AG04450 (cell line): ENCODE measurements around the gene CLIC2. TPM values are rescaled to one million over a fixed set of nuclear protein-coding genes. Genes with fewer than 3 reads are reported as not detected.
"Not testable (repeated sequence)": the region's sequence is repeated elsewhere in the genome, so short reads cannot be mapped to it uniquely, and the experiment has no call there.

ENCODE experiments used
- CTCF ChIA-PET: fragments of 300-600, 350-600 bp; formaldehyde crosslinking; extraction: SDS; loops from one replicate; lab custom pipeline; 2022; ENCODE audit warnings: antibody characterized with exemption, inconsistent platforms; lab: Charles Lee
- POLR2A ChIA-PET: fragments of 350-600 bp; formaldehyde crosslinking; extraction: SDS; loops from one replicate; lab custom pipeline; 2021; ENCODE audit warnings: antibody characterized with exemption, inconsistent platforms; lab: Yijun Ruan, JAX
- DNase-seq: peaks from one replicate; pipeline ENCODE4 v3.0.0-alpha.2; 2011; ENCODE audit warnings: low read depth, low spot score
- H3K27ac ChIP-seq: one replicate; pipeline ENCODE4 v1.5.1; 2012; ENCODE audit warnings: low read depth, low read length, control low read depth
- H3K27me3 ChIP-seq: one replicate; pipeline ENCODE4 v1.6.0; 2012; ENCODE audit warnings: low read length; ENCODE audit not compliant: control insufficient read depth, insufficient read depth
- H3K4me3 ChIP-seq: 2 replicates; pipeline ENCODE4 v1.5.1; 2011; ENCODE audit warnings: mild to moderate bottlenecking, low read depth, low read length, control low read depth
- H3K9me3 ChIP-seq: 2 replicates; pipeline ENCODE4 v1.5.1; 2012; ENCODE audit warnings: low read length; ENCODE audit not compliant: control insufficient read depth, insufficient read depth
- polyA plus RNA-seq: library from polyadenylated mRNA; depleted of rRNA; stranded (reverse); fragments of >200 nt; gene quantifications from 2 replicates; pipeline ENCODE4 v1.2.3, GENCODE V29; 2011
- TF ChIP-seq, protein P1 (sequence below): IDR thresholded peaks from 2 replicates; pipeline ENCODE4 v1.5.1; 2011; ENCODE audit warnings: low read depth, low read length, control low read depth, inconsistent platforms

The CLIC2 gene
- polyA plus RNA-seq, 1 experiment, result 1.2 TPM

DNA sequence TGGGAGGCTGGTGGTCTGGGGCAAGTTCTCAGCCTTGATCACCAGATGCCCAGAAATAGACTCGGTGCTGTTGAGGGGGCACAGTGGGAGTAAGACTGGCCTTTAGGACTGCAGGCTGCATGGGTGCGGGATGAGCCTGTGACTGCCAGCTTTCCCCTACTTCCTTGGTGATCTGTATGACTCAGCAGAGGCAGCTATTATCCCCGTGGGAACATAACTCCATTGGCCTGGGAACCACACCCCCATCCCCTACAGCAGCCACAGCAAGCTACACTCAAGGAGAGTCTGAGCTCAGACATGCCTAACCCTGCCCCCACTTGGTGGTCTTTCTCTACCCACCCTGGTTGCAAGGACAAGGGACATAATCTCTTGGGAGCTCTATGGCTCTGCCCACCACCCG, 20.6 kb downstream of the CLIC2 start:
- TF ChIP-seq, protein P1, sequence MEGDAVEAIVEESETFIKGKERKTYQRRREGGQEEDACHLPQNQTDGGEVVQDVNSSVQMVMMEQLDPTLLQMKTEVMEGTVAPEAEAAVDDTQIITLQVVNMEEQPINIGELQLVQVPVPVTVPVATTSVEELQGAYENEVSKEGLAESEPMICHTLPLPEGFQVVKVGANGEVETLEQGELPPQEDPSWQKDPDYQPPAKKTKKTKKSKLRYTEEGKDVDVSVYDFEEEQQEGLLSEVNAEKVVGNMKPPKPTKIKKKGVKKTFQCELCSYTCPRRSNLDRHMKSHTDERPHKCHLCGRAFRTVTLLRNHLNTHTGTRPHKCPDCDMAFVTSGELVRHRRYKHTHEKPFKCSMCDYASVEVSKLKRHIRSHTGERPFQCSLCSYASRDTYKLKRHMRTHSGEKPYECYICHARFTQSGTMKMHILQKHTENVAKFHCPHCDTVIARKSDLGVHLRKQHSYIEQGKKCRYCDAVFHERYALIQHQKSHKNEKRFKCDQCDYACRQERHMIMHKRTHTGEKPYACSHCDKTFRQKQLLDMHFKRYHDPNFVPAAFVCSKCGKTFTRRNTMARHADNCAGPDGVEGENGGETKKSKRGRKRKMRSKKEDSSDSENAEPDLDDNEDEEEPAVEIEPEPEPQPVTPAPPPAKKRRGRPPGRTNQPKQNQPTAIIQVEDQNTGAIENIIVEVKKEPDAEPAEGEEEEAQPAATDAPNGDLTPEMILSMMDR, result no peak
- ChIA-PET POLR2A (no interaction called here), CTCF (no interaction called here)
- H3K27me3 ChIP-seq, result no peaks in the 10 kb centered on the region
- no peaks in the 10 kb centered on the region for H3K9me3 ChIP-seq
- no peak overlapping the region for H3K27ac ChIP-seq
- no peak overlapping the region for H3K4me3 ChIP-seq
- DNase-seq, result no peak

DNA sequence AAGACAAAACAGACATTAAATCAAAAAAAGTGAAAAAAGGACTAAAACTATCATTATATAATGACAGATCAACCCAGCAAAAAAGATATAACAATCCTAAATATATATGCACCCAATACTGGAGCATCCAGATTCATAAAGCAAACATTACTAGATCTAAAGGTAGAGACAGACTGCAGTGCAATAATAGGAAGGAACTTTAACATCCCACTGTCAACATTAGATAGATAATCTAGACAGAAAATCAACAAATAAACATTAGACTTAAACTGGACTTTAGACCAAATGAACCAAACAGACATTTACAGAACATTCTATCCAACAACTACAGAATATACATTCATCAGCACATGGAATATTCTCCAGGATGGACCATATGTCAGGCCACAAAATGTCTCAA, 40.6 kb downstream of the CLIC2 start:
- TF ChIP-seq, protein P1, result no peak
- no peak overlapping the region for H3K4me3 ChIP-seq
- POLR2A ChIA-PET, result no interaction called here
- no peaks in the 10 kb centered on the region for H3K9me3 ChIP-seq
- H3K27ac ChIP-seq, result no peak overlapping the region
- no peaks in the 10 kb centered on the region for H3K27me3 ChIP-seq
- CTCF ChIA-PET, result no interaction called here
- DNase-seq, result no peak

DNA sequence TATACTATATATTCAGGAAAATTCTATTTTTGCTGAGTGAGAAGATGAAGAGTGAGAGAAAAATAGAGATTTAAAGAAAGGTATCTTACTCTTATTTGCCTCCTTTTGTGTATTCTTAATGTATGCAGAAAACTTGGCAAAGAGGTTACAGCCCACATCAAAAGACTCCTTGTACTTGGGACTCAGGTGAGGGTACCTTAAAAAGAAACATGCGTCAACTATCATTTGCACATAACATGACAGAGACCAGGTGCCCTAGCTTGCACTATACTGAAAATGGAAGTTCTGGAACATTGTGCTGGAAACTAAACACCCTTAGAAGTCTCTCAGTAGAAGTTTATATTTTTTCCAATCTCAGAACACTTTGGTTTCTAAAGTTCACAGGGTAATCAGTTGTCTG, 54.5 kb downstream of the CLIC2 start:
- DNase-seq, result no peak
- Histone ChIP-seq H3K9me3 (no peaks in the 10 kb centered on the region), H3K27me3 (no peaks in the 10 kb centered on the region), H3K27ac (no peak overlapping the region), H3K4me3 (no peak overlapping the region)
- TF ChIP-seq, protein P1, result no peak
- ChIA-PET CTCF (no interaction called here), POLR2A (no interaction called here)

DNA sequence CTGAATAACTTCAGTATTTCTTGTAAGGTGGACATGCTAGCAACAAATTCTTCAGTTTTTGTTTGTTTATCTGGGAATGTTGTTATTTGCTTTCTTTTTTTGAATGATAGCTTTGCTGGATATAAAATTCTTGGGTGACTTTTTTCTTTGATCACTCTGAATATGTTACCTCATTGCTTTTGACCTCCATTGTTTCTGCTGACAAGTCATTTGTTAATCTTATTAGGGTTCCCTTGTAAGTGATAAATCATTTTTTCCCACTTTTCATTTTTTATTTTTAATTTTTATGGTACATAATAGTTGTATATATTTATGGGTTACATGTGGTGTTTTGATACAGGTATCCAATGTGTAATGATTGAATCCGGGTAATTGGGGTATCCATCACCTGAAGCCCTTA, 63.4 kb downstream of the CLIC2 start:
- POLR2A ChIA-PET, result no interaction called here
- no peak overlapping the region for H3K4me3 ChIP-seq
- H3K27ac ChIP-seq, result no peak overlapping the region
- H3K27me3 ChIP-seq, result no peaks in the 10 kb centered on the region
- no peaks in the 10 kb centered on the region for H3K9me3 ChIP-seq
- no peak for DNase-seq
- TF ChIP-seq, protein P1, result no peak
- CTCF ChIA-PET, result no interaction called here

DNA sequence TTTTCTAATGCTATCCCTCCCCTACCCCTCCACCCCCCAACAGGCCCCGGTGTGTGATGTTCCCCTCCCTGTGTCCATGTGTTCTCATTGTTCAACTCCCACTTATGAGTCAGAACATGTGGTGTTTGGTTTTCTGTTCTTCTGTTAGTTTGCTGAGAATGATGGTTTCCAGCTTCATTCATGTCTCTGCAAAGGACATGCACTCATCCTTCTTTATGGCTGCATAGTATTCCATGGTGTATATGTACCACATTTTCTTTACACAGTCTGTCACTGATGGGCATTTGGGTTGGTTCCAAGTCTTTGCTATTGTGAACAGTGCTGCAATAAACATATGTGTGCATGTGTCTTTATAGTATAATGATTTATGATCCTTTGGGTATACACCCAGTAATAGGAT, 66.4 kb downstream of the CLIC2 start:
- CTCF ChIA-PET, POLR2A ChIA-PET, H3K27ac ChIP-seq, H3K27me3 ChIP-seq, H3K4me3 ChIP-seq, H3K9me3 ChIP-seq, DNase-seq: not testable (repeated sequence)

DNA sequence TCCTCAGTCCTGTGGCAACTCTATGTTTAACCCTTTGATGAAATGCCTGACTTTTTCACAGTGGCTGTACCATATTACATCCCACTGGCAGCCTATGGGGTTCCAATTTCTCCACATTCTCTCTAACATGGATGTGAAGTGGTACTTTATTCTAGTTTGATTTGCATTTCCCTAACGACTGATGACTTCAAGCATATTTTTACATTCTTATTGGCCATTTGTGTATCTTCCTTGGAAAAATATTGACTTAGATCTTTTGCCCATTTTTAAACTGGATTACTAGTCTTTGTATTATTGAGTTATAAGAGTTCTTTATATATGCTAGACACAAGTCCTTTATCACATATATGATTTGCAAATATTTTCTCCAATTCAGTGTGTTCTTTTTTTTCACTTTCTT, 68.0 kb downstream of the CLIC2 start:
- no peaks in the 10 kb centered on the region for H3K27me3 ChIP-seq
- ChIA-PET POLR2A (no interaction called here), CTCF (no interaction called here)
- DNase-seq, result no peak
- H3K9me3 ChIP-seq, result no peaks in the 10 kb centered on the region
- no peak overlapping the region for H3K4me3 ChIP-seq
- no peak overlapping the region for H3K27ac ChIP-seq
- TF ChIP-seq, protein P1, result no peak
